Fibroblast of the aortic adventitia (primary cell): ENCODE data around the gene IRF2. TPM values are rescaled to one million over a fixed set of nuclear protein-coding genes. Genes with fewer than 3 reads are reported as not detected.

Experiments
- DNase-seq: peaks from one replicate; pipeline ENCODE4 v3.0.0-alpha.2; 2010; ENCODE audit warnings: low read depth
- H3K4me3 ChIP-seq: 2 replicates; pipeline ENCODE4 v1.5.1; 2011; ENCODE audit warnings: low read depth, mild to moderate bottlenecking, control low read depth, low read length, moderate library complexity
- CTCF ChIP-seq: IDR thresholded peaks from 2 replicates; pipeline ENCODE4 v1.5.1; 2011; ENCODE audit warnings: mild to moderate bottlenecking, low read length, control low read depth, inconsistent platforms; ENCODE audit not compliant: insufficient read depth
- total RNA-seq: library from RNA; depleted of rRNA; stranded (reverse); fragments of >200 nt; gene quantifications from 2 replicates; pipeline ENCODE4 v1.2.3, GENCODE V29; 2012; ENCODE audit warnings: low replicate concordance

Gene IRF2
- total RNA-seq, 1 donor, result 35.2 TPM

- no peak overlapping the region for H3K4me3 ChIP-seq
- no peak for TF ChIP-seq CTCF
- DNase-seq, result no peak
Observed at GRCh38 chr4:184460499-184461285, 13.7 kb downstream of the IRF2 start.

GRCh38 chr4:184459413-184459812 is 14.9 kb downstream of the IRF2 start:
- DNase-seq, result no peak
- TF ChIP-seq CTCF, result no peak
- no peak overlapping the region for H3K4me3 ChIP-seq

- no peak overlapping the region for H3K4me3 ChIP-seq
- no peak for DNase-seq
Observed at GRCh38 chr4:184457535-184458249, 16.7 kb downstream of the IRF2 start.

GRCh38 chr4:184456337-184456736 is 18.0 kb downstream of the IRF2 start:
- no peak for DNase-seq
- no peak for TF ChIP-seq CTCF
- no peak overlapping the region for H3K4me3 ChIP-seq

More at GRCh38 chr4:184457535-184458249, 16.7 kb downstream of the IRF2 start:
- no peak for TF ChIP-seq CTCF

- no peak for TF ChIP-seq CTCF
- no peak overlapping the region for H3K4me3 ChIP-seq
- DNase-seq, result no peak
Observed at GRCh38 chr4:184455299-184455698, 19.1 kb downstream of the IRF2 start.

- DNase-seq, result peak; percentile 80
- peak overlapping the region; percentile 26 for H3K4me3 ChIP-seq
- TF ChIP-seq CTCF, result no peak
Observed at GRCh38 chr4:184453365-184454160, 20.8 kb downstream of the IRF2 start.
